GM21526 (cell line): ENCODE results near the gene CTRB1.
"Not testable (repeated sequence)": the region's sequence is repeated elsewhere in the genome, so short reads cannot be mapped to it uniquely, and the experiment has no call there.

ENCODE experiments used
- ATAC-seq: cut with Tn5 transposase; IDR thresholded peaks from one replicate; pipeline ENCODE4 v1.9.1; 2021; ENCODE audit warnings: moderate library complexity; ENCODE audit not compliant: unreplicated experiment, low FRiP score

CTRB1 gene

DNA sequence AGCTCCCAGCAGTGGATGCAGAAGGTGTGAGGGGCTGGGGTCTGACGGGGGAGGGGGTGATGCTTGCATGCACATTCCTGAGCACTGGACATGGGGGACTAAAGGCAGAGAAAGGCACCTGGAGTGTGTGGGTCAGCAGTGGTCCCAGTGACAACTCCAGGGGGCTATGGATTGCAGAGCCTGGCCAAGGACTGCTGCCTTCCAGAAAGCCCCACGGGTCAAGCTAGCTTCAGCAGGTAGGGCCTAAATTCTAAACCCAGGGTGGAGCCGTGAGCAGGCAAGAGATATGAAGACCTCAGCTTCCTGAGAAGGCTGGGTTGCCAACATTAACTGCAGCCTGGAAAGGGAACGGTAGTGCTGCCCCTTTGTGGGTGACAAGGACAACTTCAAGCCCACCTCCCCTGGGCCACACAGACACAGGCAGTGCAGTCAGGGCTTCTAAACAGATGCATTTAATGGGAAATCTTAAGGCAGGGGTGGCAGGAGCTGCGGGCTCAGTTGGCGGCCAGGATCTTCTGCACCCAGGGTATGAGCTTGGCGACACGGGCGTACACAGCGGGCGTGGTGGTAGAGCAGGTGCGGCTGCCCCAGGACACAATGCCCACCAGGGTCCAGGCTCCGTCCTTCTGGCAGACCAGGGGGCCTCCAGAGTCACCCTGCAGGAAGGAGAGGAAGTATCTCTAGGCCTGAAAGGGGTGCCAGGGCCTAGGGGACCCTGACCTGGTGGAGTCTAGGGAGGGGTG, 14.9 kb upstream of the CTRB1 start:
- no peak for ATAC-seq

DNA sequence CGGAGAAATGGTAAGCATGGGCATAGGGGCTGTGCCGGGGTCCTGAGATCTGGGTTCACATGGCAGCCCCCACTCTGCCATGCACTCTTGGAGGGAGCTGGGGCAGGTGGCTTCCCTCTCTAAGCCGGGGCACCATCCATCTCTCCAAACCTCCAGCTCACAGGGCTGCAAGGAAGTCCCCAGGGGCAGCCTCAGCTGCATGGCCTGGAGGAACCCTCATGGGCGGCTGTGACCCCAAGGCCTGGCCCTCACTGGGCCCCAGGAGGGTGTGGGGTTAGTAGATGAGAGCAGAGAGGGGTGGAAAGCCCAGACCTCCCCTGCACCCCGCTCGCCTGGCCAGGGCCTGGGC, 14.4 kb upstream of the CTRB1 start:
- no peak for ATAC-seq

DNA sequence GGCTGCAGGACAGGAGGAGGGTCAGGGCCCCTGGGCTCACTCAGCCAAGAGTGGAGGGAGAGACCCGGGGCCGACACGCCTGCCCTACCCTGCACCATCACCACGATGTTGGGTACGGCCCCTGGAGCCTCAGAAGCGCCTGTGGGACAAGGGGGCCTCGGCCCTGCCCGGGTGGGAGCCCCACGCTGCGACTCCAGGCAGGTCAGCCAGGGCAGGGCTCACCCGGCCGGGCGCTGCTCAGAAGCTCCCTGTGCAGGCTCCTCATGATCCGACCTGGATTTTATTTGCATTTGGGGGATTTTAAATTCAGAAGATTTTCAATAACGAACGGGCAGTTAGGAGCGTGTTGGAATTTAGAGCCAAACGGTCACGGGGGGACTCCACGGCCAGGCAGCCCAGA, 13.9 kb upstream of the CTRB1 start:
- ATAC-seq: not testable (repeated sequence)

DNA sequence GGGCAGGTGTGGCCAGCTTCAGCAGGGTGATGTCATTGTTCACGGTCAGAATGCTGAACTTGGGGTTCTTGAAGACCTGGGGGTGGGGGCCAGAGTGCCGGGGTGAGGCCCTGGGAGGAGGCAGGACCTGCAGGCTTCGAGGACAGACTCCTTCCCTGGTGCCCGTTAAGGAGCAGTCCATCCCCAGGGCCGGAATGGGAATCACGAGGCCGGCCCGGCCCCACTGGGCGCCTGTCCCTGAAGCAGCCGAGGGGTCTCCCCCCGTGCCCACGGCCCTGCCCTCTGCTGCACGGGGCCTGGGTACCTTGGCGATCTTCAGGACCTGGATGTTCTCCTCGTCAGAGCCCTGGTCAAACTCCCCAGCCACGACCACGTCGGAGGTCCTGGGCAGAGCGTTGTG, 13.3 kb upstream of the CTRB1 start:
- ATAC-seq: not testable (repeated sequence)

DNA sequence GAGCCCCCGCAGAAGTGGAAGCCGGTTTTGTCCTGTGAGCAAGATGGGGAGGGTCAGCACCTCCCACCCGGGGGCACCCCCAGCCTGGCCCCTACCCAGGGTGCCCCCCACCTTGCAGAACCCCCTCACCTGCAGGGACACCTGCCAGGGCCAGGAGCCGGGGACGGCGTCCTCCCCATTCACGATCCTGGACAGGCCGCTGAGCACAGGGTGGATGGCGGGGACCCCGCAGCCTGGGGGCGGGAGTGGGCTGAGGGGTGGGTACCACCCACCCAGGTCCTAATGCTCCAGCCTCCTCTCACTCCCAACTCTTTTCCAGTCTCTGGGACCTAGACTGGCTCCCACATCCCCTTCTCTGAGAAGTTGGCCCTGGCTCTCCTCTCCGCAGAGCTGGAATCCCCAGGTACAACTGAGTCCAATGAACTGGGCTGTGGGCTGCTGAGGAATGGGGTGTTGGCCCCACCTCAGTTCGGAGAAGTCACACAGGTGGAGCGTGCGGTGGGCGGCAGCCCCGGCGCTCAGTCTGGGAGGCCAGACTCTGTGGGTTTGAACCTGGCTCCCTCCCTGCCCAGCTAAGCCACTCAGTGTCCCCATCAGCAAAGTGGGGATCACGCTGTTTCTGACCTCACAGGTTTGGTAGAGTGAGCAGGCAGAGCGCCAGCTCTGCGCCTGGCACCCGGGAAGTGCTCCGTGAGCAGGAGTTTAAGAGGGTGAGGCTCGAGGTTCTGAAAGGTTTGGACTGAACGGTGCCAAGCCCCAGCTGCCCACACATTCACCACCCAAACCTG, 12.6 kb upstream of the CTRB1 start:
- not testable (repeated sequence) for ATAC-seq

DNA sequence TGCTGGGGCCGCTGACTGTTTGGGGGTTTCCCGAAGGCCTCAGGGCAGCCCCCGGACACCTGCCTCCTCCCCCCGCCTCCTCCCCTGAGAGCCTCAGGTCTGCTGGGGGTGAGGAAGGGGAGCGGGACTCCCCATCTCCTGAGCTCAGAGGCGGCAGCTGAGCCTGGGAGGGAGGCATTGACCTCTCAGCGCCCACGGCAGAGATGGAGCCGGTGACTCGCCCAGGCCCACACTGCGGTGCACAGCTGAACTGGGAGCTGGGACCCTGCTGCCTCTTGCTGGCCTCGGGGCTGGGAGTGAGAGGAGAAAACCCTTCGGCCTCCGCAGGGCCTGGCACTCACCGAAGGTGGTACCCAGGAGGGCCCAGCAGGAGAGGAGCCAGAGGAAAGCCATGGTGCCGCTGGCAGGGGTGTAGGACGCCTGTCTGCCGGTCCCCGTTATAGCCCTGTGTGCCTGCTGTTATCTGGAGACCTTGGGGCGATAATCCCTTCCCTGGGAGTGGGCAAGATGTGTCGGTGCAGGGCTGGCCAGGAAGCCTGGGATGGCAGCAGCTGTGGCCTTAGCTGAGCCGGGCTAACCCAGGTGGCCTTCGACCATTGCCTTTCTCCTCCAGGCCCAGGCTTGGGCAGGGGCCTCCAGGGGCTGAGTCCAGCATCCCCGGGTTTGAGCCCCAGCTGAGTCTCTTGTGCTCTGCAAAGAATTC, 11.9 kb upstream of the CTRB1 start, which contains the start of gene CTRB2:
Gene CTRB2, minus strand, starts transcription at position 413 of the 703 bp plus-strand sequence. Its CDS starts 20 bp downstream, at position 393.
- no peak for ATAC-seq

DNA sequence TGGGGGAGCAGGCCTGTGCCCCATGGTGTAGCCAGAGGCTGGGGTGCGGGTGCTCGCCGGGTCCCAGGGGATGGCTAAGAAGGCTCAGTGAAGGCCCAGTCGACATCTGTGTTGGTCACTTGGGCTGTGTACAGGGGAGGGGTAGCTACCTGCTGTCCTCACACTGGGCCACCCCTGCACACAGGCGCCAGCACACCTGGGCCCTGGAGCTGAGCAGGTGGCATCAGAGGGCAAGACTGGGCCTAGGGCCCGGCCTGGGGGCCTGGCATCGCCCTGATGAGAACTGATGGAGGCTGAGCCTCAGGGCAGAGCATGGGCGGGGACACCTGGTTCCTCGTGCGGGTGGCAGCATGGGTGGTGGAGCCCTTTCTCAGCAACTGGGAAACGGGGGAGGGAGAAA, 11.0 kb upstream of the CTRB1 start:
- no peak for ATAC-seq

DNA sequence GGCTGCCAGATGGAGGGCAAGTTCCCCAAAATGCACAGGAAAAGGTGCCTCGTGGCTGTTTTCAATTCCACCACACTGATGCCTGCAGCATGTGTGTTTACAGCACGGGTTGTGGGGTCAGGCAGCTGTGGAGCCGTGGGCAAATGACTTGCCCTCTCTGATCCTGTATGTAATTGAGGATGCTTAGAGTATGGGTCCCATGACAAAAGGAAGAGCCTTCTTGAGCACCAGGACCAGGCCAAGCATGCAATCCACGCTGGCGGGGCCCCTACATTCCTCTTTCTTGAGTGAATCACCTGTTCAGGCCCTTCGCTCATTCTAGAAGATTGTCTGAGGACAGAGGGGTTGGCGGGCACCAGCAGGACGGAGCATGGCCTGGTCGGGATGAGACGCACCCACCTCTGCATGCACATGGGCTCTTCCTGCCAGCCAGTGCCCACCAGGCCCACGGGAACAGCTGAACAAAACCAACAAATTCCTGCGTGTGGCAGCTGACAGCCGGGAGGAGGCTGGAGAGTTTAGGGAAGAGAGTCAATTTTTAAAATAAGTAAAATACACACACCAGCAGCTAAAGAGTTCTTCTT, 10.5 kb upstream of the CTRB1 start:
- ATAC-seq: no peak

DNA sequence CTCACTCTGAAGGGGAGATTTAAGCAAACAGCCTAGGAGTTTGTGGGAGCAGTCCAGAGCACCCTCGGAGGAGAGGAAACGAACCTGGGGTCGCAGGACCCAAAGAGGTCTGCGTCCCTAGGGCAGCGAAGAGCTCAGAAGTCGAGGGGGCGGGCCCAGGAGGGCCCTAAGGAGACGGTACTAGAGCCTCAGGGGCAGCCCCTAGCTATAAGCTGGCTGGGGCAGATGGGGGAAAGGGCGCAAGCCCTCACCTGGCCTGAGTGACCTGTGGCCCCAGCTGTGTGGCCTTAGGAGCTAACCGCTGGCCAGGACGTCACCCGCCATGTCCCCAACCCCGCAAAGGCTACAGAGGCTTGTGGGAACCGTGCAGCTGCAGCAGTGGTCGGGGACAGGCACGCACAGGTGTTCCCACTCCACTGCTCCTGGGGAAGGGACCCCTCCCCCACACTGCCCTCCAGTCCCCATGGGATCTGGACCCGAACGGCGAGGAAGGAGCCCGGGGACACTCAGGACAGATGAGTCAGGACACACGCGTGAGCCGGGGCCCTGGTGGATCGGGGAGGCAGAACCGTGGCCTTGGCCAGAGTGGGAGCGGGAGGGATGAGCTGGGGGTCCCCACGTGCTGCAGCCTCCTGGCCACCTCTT, 9.8 kb upstream of the CTRB1 start:
- ATAC-seq: no peak

DNA sequence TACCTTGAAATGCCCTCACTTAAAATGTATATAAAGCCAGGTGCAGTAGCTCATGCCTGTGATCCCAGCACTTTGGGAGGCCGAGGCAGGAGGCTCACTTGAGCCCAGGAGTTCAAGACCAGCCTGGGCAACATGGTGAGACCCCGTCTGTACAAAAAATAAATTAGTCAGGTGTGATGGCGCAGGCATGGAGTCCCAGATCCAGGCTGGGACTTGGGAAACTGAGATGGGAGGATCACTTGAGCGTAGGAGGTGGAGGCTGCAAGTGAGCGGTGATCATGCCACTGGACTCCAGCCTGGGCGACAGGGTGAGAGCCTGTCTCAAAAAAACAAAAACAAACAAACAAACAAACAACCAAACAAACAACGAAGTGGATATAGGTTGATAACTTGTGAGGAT, 9.3 kb upstream of the CTRB1 start:
- not testable (repeated sequence) for ATAC-seq

DNA sequence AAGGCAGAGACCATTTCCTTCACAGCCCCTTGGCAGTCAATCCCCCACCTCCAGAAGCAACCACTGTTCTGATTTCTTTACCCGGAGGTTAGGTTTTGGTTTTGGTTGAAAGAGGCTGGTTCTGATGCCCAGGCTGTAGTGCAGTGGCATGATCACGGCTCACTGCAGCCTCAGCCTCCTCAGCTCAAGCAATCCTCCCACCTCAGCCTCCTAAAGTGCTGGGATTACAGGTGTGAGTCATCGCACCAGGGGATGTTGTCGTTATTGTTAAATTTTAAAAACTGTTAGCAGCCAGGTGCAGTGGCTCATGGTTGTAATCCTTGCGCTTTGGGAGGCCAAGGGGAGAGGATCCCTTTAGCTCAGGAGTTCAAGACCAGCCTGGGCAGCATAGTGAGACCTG, 8.8 kb upstream of the CTRB1 start:
- ATAC-seq: no peak

DNA sequence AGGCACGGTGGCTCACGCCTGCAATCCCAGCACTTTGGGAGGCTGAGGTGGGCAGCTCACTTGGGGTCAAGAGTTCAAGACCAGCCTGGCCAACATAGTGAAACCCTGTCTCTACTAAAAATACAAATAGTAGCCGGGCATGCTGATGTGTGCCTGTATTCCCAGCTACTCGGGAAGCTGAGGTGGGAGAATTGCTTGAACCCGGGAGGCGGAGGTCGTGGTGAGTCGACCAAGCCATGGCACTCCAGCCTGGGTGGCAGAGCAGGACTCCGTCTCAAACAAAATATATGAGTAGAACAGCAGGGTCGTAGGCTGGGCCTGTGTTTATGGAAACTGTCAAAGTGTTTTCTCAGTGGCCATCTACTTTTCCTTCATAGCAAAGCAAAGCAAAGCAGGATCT, 7.5 kb upstream of the CTRB1 start:
- ATAC-seq: not testable (repeated sequence)

DNA sequence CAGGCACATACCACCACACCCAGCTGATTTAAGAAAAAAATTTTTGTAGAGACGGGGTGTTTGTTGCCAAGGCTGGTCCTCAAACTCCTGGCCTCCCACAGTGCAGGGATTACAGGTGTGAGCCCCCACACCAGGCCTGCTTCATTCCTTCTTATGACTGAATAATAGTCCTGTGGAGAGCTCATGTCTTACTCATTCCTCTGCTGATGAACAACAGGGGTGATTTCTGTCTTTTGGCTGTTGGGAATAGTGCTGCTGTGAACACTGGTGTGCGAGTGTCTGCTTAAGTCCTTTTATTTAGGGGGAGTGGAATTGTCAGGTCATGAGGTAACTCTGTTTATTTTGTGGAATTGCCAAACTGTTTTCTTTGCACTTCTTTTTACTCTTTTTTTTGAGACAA, 2.7 kb upstream of the CTRB1 start:
- no peak for ATAC-seq

DNA sequence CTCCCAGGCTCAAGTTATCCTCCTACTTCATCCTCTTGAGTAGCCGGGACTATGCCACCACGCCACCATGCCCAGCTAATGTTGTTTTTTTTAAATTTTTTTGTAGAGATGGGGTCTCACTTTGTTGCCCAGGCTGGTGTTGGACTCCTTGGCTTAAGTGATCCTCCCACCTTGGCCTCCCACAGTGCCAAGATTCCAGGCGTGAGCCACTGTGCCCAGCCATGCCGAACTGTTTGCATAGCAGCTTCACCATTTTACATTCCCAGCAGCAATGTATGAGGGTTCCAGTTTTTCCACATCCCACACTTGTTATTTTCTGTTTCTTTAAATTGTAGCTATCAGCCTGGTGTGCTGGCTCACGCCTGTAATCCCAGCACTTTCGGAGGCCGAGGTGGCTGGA, 2.2 kb upstream of the CTRB1 start:
- ATAC-seq: no peak

DNA sequence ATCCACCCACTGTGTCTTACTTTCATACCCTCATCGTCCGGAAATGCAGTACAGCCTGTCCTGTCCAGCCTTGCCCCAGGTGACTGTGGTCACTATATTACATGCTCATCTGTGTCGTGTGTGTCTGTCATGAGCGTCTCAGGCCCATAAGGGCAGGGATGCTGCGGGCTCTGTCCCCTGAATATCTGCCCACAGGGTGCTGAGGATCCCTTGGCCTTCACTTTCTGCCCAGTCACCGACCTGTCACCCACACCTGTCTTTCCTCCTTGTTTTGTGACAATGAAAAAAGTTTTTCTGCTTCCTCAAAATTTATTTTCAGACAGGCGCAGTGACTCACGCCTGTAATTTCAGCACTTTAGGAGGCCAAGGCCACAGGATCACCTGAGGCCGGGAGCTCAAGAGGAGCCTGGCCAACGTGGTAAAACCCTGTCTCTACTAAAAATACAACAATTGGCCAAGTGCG, 1.4 kb upstream of the CTRB1 start:
- ATAC-seq: no peak

DNA sequence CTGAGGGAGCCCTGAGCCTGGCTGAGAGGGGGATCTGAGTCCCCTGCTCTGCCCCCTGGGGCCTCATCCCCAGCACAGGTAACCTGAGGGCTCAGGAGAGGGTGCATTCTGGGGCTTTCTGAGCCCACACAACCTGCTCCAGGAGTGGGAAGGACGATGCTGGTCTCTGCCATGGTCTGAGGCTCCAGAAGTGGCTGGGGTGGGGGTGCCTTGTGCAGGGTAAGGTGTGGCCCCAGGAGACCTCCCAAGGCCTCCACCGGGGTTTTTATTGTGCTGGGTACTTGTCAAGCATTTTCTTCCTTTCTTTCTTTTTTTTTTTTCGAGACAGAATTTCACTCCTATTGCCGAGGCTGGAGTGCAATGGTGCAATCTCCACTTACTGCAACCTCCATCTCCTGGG, 300 bp downstream of the CTRB1 start:
- no peak for ATAC-seq

DNA sequence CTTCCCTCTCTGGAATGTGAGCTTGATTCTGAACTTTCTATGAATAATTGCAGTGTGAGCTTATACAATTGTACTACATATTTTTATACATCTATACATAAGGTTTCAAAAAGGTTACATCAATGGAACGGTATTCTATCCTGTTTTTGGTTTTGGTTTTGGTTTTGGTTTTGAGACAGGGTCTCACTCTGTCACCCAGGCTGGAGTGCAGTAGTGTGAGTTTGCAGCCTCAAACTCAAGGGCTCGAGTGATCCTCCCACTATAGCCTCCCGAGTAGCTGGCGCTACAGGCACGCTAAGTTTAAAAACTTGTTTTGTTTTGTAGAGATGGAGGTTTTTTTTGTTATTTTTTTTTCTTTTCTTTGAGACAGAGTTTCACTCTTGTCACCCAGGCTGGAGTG, 1.1 kb downstream of the CTRB1 start:
- ATAC-seq: no peak

DNA sequence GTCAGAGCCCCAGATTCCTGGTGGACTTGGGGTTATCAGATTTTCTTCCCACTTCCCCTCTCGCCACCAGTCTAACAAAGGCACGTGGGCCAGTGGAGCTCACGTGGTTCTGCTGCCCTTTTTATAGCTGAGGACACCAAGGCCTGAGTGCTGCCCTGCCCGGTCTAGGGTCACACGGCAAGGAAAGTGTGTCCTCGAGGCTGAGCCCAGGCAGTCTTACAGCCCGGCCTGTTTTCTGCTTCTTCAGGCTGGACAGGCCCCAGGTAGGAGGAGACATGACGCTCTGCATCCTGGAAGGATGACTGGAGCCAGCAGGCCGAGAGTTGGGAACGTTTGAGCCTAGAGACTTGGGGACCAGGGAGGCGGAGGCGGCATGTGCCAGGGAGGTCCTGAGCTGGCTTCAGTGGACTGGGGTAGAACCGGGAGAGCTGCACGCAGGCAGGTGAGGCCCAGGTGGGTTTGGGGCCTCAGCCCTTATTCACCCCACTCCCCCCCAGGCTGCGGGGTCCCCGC, 3.5 kb downstream of the CTRB1 start:
- no peak for ATAC-seq

DNA sequence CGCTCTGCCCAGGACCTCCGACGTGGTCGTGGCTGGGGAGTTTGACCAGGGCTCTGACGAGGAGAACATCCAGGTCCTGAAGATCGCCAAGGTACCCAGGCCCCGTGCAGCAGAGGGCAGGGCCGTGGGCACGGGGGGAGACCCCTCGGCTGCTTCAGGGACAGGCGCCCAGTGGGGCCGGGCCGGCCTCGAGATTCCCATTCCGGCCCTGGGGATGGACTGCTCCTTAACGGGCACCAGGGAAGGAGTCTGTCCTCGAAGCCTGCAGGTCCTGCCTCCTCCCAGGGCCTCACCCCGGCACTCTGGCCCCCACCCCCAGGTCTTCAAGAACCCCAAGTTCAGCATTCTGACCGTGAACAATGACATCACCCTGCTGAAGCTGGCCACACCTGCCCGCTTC, 4.3 kb downstream of the CTRB1 start:
- not testable (repeated sequence) for ATAC-seq
